ENCODE results near the gene CARD19. TPM values are rescaled to one million over a fixed set of nuclear protein-coding genes. Genes with fewer than 3 reads are reported as not detected.

CARD19 gene
- 48.8 and 54.1 TPM in 2 replicates for total RNA-seq (2014; rRNA removed; shearing (Covaris generic))
- 58.6 and 69.5 TPM in 2 replicates for polyA plus RNA-seq (2016; fragmentation: Nextera tagmentation; extraction: Ambion mirVana)

GRCh38 chr9:93096131-93096802, at the start of gene CARD19:
Gene CARD19, plus strand, starts transcription at chr9:93096217. Its CDS starts 129 bp downstream, at chr9:93096346.
- TF ChIP-seq EZH2 (IDR thresholded peaks at IDR 0.05; ENCODE audit: insufficient read depth, poor library complexity, severe bottlenecking) = no peak
- no peak for TF ChIP-seq EZH2phosphoT487 (IDR thresholded peaks at IDR 0.05; ENCODE audit: insufficient read depth, low read depth)

GRCh38 chr9:93048566-93049448, 47.2 kb upstream of the CARD19 start:
- H4K20me1 ChIP-seq (ENCODE audit: insufficient read depth) = no peaks in the 10 kb centered on the region
- in situ Hi-C loops (cut with MboI) = no loop called here
- H3K4me1 ChIP-seq (ENCODE audit: insufficient read depth) = no peaks in the 10 kb centered on the region
- H3F3A ChIP-seq (ENCODE audit: insufficient read depth) = no peaks in the 10 kb centered on the region
- TF ChIP-seq EZH2 (IDR thresholded peaks at IDR 0.05; ENCODE audit: insufficient read depth, poor library complexity, severe bottlenecking) (no peak), EZH2phosphoT487 (IDR thresholded peaks at IDR 0.05; ENCODE audit: insufficient read depth, low read depth) (no peak)
- H3K27me3 ChIP-seq (replicated peaks; ENCODE audit: insufficient read depth) = no peaks in the 10 kb centered on the region
- H3K4me3 ChIP-seq = no peak overlapping the region
- no peaks in the 10 kb centered on the region for H3K36me3 ChIP-seq (ENCODE audit: low read depth)
- H3K9me2 ChIP-seq (ENCODE audit: insufficient read depth) = no peaks in the 10 kb centered on the region
- 54 to 65% methylated on average over 8 of the region's 8 CpGs for WGBS, 2 experiments (ENCODE audit: low coverage in 1 of 2, low lambda C conversion rate in 2 of 2, missing lambda C conversion rate in 2 of 2)
- H2AFZ ChIP-seq = no peak overlapping the region
- no peaks in the 10 kb centered on the region for H3K9me3 ChIP-seq (ENCODE audit: low read depth)
- no peak overlapping the region for H3K4me2 ChIP-seq (ENCODE audit: unreplicated experiment)
- no peaks in the 10 kb centered on the region for H3K79me2 ChIP-seq (ENCODE audit: insufficient read depth)
- DNase-seq = no peak
- no peak overlapping the region for H3K9ac ChIP-seq
- H3K27ac ChIP-seq = no peak overlapping the region

More at GRCh38 chr9:93096131-93096802, at the start of gene CARD19:
- Histone ChIP-seq H3K36me3 (ENCODE audit: low read depth) (no peaks in the 10 kb centered on the region), H3K9me2 (ENCODE audit: insufficient read depth) (no peaks in the 10 kb centered on the region), H3K79me2 (ENCODE audit: insufficient read depth) (peaks cover 44% of the 10 kb centered on the region), H2AFZ (peak within 1 kb of the TSS; percentile 88), H4K20me1 (ENCODE audit: insufficient read depth) (no peaks in the 10 kb centered on the region), H3K4me2 (ENCODE audit: unreplicated experiment) (peak within 1 kb of the TSS; percentile 87), H3F3A (ENCODE audit: insufficient read depth) (peaks cover 53% of the 10 kb centered on the region), H3K4me1 (ENCODE audit: insufficient read depth) (peaks cover 20% of the 10 kb centered on the region), H3K9me3 (ENCODE audit: low read depth) (no peaks in the 10 kb centered on the region), H3K27me3 (replicated peaks; ENCODE audit: insufficient read depth) (no peaks in the 10 kb centered on the region), H3K27ac (peak within 1 kb of the TSS; percentile 76), H3K4me3 (peak within 1 kb of the TSS; percentile 86), H3K9ac (peak within 1 kb of the TSS; percentile 87)
- 1% methylated on average over 33 to 52 of the region's 65 CpGs for WGBS, 2 experiments (ENCODE audit: low coverage in 1 of 2, low lambda C conversion rate in 2 of 2, missing lambda C conversion rate in 2 of 2)
- in situ Hi-C loops (cut with MboI) = no loop called here
- peak; percentile 73 for DNase-seq

- Histone ChIP-seq H3K4me3 (no peak overlapping the region), H4K20me1 (ENCODE audit: insufficient read depth) (no peaks in the 10 kb centered on the region), H3K9me3 (ENCODE audit: low read depth) (no peaks in the 10 kb centered on the region), H3K9ac (no peak overlapping the region), H3K36me3 (ENCODE audit: low read depth) (no peaks in the 10 kb centered on the region), H3K27ac (no peak overlapping the region), H3F3A (ENCODE audit: insufficient read depth) (no peaks in the 10 kb centered on the region), H3K9me2 (ENCODE audit: insufficient read depth) (no peaks in the 10 kb centered on the region), H3K4me1 (ENCODE audit: insufficient read depth) (no peaks in the 10 kb centered on the region), H3K79me2 (ENCODE audit: insufficient read depth) (no peaks in the 10 kb centered on the region), H2AFZ (no peak overlapping the region), H3K27me3 (replicated peaks; ENCODE audit: insufficient read depth) (no peaks in the 10 kb centered on the region), H3K4me2 (ENCODE audit: unreplicated experiment) (no peak overlapping the region)
- 42 to 52% methylated on average over 4 of the region's 4 CpGs for WGBS, 2 experiments (ENCODE audit: low coverage in 1 of 2, low lambda C conversion rate in 2 of 2, missing lambda C conversion rate in 2 of 2)
- DNase-seq = no peak
- TF ChIP-seq EZH2 (IDR thresholded peaks at IDR 0.05; ENCODE audit: insufficient read depth, poor library complexity, severe bottlenecking) = no peak
- no peak for TF ChIP-seq EZH2phosphoT487 (IDR thresholded peaks at IDR 0.05; ENCODE audit: insufficient read depth, low read depth)
- in situ Hi-C loops (cut with MboI) = no loop called here
Observed at GRCh38 chr9:93049491-93049890, 46.5 kb upstream of the CARD19 start.

- no peaks in the 10 kb centered on the region for H3K4me1 ChIP-seq (ENCODE audit: insufficient read depth)
- no peak overlapping the region for H2AFZ ChIP-seq
- TF ChIP-seq EZH2 (IDR thresholded peaks at IDR 0.05; ENCODE audit: insufficient read depth, poor library complexity, severe bottlenecking) = no peak
- no peak for TF ChIP-seq EZH2phosphoT487 (IDR thresholded peaks at IDR 0.05; ENCODE audit: insufficient read depth, low read depth)
- in situ Hi-C loops (cut with MboI) = no loop called here
- no peaks in the 10 kb centered on the region for H3F3A ChIP-seq (ENCODE audit: insufficient read depth)
- H4K20me1 ChIP-seq (ENCODE audit: insufficient read depth) = no peaks in the 10 kb centered on the region
- H3K36me3 ChIP-seq (ENCODE audit: low read depth) = no peaks in the 10 kb centered on the region
- no peak overlapping the region for H3K9ac ChIP-seq
- H3K27ac ChIP-seq = no peak overlapping the region
- H3K4me3 ChIP-seq = no peak overlapping the region
- WGBS, 2 experiments (ENCODE audit: low coverage in 1 of 2, low lambda C conversion rate in 2 of 2, missing lambda C conversion rate in 2 of 2) = 70 to 80% methylated on average over 4 of the region's 4 CpGs
- H3K27me3 ChIP-seq (replicated peaks; ENCODE audit: insufficient read depth) = no peaks in the 10 kb centered on the region
- no peaks in the 10 kb centered on the region for H3K9me2 ChIP-seq (ENCODE audit: insufficient read depth)
- no peaks in the 10 kb centered on the region for H3K79me2 ChIP-seq (ENCODE audit: insufficient read depth)
- no peaks in the 10 kb centered on the region for H3K9me3 ChIP-seq (ENCODE audit: low read depth)
- DNase-seq = no peak
- no peak overlapping the region for H3K4me2 ChIP-seq (ENCODE audit: unreplicated experiment)
Observed at GRCh38 chr9:93050231-93050630, 45.8 kb upstream of the CARD19 start.
